Measurements from ENCODE around the gene SLC35E3. TPM values are rescaled to one million over a fixed set of nuclear protein-coding genes. Genes with fewer than 3 reads are reported as not detected.
A peak's percentile ranks its signal among the peaks of the same experiment; 100 is the strongest.
"Not testable (repeated sequence)": the region's sequence is repeated elsewhere in the genome, so short reads cannot be mapped to it uniquely, and the experiment has no call there.

SLC35E3 gene
- total RNA-seq, 1 experiment from 2014 or later = 4.9 TPM

DNA sequence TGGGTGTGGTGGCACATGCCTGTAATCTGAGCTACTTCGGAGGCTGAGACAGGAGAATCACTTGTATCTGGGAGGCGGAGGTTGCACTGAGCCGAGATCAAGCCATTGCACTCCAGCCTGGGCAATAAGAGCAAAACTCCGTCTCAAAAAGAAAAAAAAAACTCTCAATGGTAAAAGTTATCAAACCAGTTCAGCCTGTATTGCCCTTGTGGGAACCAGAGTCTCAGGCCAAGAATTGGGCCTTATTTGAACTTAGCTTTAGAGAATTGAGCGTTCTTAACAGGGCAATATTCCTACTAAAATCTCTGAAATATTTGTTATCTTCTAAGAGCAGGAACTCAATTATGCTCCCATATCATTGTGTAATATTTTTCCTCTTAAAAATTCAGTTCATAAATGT, 54.3 kb downstream of the SLC35E3 start:
- Histone ChIP-seq H3K9me2 (ENCODE audit: insufficient read depth) (no peaks in the 10 kb centered on the region), H4K20me1 (ENCODE audit: insufficient read depth) (no peaks in the 10 kb centered on the region), H3K79me2 (ENCODE audit: insufficient read depth, low read length) (no peaks in the 10 kb centered on the region), H3K9ac (ENCODE audit: low read length) (peak overlapping the region; percentile 43), H3K27me3 (ENCODE audit: insufficient read depth, low read length) (no peaks in the 10 kb centered on the region), H3K4me3 (replicated peaks in 1 of 2; ENCODE audit: low read depth in 1 of 2, low read length in 2 of 2) (peak overlapping the region in 1 of 2 experiments; percentile 4; a peak in 1 of 4 replicates), H3K4me1 (ENCODE audit: control insufficient read depth in 1 of 2, insufficient read depth in 2 of 2, low read length in 2 of 2) (peaks cover 31 to 40% of the 10 kb centered on the region in 2 experiments), H3K27ac (ENCODE audit: low read depth, low read length) (0 out of 2 replicates have a peak overlapping the region, but pooled peaks have one; percentile 9), H3K36me3 (ENCODE audit: control insufficient read depth in 1 of 2, insufficient read depth in 2 of 2, low read length in 2 of 2) (no peaks in the 10 kb centered on the region), H3K9me3 (ENCODE audit: control insufficient read depth in 1 of 2, insufficient read depth in 1 of 2, low read depth in 1 of 2, low read length in 2 of 2) (no peaks in the 10 kb centered on the region), H3K4me2 (ENCODE audit: low read length) (peak overlapping the region; percentile 66), H2AFZ (ENCODE audit: low read depth, low read length, poor library complexity, severe bottlenecking) (peak overlapping the region; percentile 3)
- CTCF ChIA-PET = no interaction called here
- TF ChIP-seq CEBPB (IDR thresholded peaks at IDR 0.05; ENCODE audit: low read depth) (0 out of 2 replicates have a peak, but pooled peaks have one; percentile 36), SP1 (IDR thresholded peaks at IDR 0.05; ENCODE audit: low read depth) (peak; percentile 23; the same call in 1 of the 2 replicates), SRF (IDR thresholded peaks at IDR 0.05; ENCODE audit: low read depth) (no peak)
- TF ChIP-seq, protein P1, sequence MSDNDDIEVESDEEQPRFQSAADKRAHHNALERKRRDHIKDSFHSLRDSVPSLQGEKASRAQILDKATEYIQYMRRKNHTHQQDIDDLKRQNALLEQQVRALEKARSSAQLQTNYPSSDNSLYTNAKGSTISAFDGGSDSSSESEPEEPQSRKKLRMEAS (IDR thresholded peaks at IDR 0.05) = 0 out of 2 replicates have a peak, but pooled peaks have one; percentile 26
- intact Hi-C loops (cut with micrococcal nuclease) = no loop called here
- DNase-seq (ENCODE audit: low read depth, low spot score) (no peak), ATAC-seq (0 out of 2 replicates have a peak, but pooled peaks have one; percentile 29)
- POLR2A ChIA-PET = no interaction called here
- RAD21 ChIA-PET (ENCODE audit: low non-redundant PET in 1 of 2, low total read pairs in 2 of 2, uncharacterized antibody in 2 of 2, unreplicated experiment in 2 of 2) = no interaction called here
- BruUV-seq (replicated peaks) = no TSS peak

DNA sequence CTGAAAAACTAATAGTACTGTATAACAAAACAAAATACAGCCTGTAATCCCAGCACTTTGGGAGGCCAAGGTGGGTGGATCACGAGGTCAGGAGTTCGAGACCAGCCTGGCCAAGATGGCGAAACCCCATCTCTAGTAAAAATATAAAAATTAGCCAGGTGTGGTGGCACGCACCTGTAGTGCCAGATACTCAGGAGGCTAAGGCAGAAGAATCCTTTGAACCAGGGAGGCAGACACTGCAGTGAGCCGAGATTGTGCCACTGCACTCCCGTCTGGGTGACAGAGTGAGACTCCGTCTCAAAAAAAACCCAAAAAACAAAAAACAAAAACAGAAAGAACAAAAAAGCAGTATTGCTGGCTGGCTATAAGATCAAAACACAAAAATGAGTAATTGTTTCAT, 55.1 kb downstream of the SLC35E3 start:
- POLR2A ChIA-PET = not testable (repeated sequence)

DNA sequence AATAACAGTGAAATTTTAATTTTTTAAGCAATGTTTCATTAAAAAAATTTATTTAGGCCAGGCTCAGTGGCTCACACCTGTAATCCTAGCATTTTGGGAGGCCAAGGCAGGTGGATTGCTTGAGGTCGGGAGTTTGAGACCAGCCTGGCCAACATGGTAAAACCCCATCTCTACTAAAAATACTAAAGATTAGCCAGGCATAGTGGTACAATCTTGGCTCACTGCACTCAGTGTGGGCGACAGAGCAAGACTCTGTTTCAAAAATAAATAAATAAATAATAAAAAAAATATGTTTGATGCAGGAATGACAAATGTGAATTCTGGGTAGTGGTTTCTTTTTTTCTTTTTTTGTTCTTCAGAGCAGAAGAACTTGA, 56.4 kb downstream of the SLC35E3 start:
- RAD21 ChIA-PET (ENCODE audit: low non-redundant PET in 1 of 2, low total read pairs in 2 of 2, uncharacterized antibody in 2 of 2, unreplicated experiment in 2 of 2); BruUV-seq (replicated peaks); H3K36me3 ChIP-seq (ENCODE audit: control insufficient read depth in 1 of 2, insufficient read depth in 2 of 2, low read length in 2 of 2); H4K20me1 ChIP-seq (ENCODE audit: insufficient read depth); ATAC-seq; H3K79me2 ChIP-seq (ENCODE audit: insufficient read depth, low read length); H3K9me3 ChIP-seq (ENCODE audit: control insufficient read depth in 1 of 2, insufficient read depth in 1 of 2, low read depth in 1 of 2, low read length in 2 of 2); POLR2A ChIA-PET; DNase-seq (ENCODE audit: low read depth, low spot score); H3K9me2 ChIP-seq (ENCODE audit: insufficient read depth); H3K27me3 ChIP-seq (ENCODE audit: insufficient read depth, low read length); intact Hi-C loops (cut with micrococcal nuclease): not testable (repeated sequence)
- peaks cover 37 to 56% of the 10 kb centered on the region in 2 experiments for H3K4me1 ChIP-seq (ENCODE audit: control insufficient read depth in 1 of 2, insufficient read depth in 2 of 2, low read length in 2 of 2)
- H3K4me2 ChIP-seq (ENCODE audit: low read length) = peak overlapping the region; percentile 66
- H3K27ac ChIP-seq (ENCODE audit: low read depth, low read length) = peak overlapping the region; percentile 12; the same call in 1 of the 2 replicates
- CTCF ChIA-PET = interaction anchor here (1.1 kb wide), 1 partner anchor 28 kb away, joined by 3 read pairs; no protein-coding TSS in a partner anchor
- H2AFZ ChIP-seq (ENCODE audit: low read depth, low read length, poor library complexity, severe bottlenecking) = peak overlapping the region; percentile 93
- H3K4me3 ChIP-seq (replicated peaks in 1 of 2; ENCODE audit: low read depth in 1 of 2, low read length in 2 of 2) = 0 out of 4 replicates have a peak overlapping the region, but pooled peaks of 1 of the 2 experiments have one; percentile 31
- H3K9ac ChIP-seq (ENCODE audit: low read length) = peak overlapping the region; percentile 43

More for the DNA sequence above, 55.1 kb downstream of the SLC35E3 start:
- peak overlapping the region; percentile 43 for H3K9ac ChIP-seq (ENCODE audit: low read length)
- H3K79me2 ChIP-seq (ENCODE audit: insufficient read depth, low read length); RAD21 ChIA-PET (ENCODE audit: low non-redundant PET in 1 of 2, low total read pairs in 2 of 2, uncharacterized antibody in 2 of 2, unreplicated experiment in 2 of 2); H4K20me1 ChIP-seq (ENCODE audit: insufficient read depth); H3K27me3 ChIP-seq (ENCODE audit: insufficient read depth, low read length); H3K9me2 ChIP-seq (ENCODE audit: insufficient read depth); H3K27ac ChIP-seq (ENCODE audit: low read depth, low read length); CTCF ChIA-PET; H2AFZ ChIP-seq (ENCODE audit: low read depth, low read length, poor library complexity, severe bottlenecking); H3K36me3 ChIP-seq (ENCODE audit: control insufficient read depth in 1 of 2, insufficient read depth in 2 of 2, low read length in 2 of 2); H3K9me3 ChIP-seq (ENCODE audit: control insufficient read depth in 1 of 2, insufficient read depth in 1 of 2, low read depth in 1 of 2, low read length in 2 of 2); DNase-seq (ENCODE audit: low read depth, low spot score); intact Hi-C loops (cut with micrococcal nuclease): not testable (repeated sequence)
- peak overlapping the region; percentile 66 for H3K4me2 ChIP-seq (ENCODE audit: low read length)
- ATAC-seq = peak; percentile 58
- H3K4me1 ChIP-seq (ENCODE audit: control insufficient read depth in 1 of 2, insufficient read depth in 2 of 2, low read length in 2 of 2) = peaks cover 31 to 46% of the 10 kb centered on the region in 2 experiments
- BruUV-seq (replicated peaks) = TSS peak; percentile 95
- H3K4me3 ChIP-seq (replicated peaks in 1 of 2; ENCODE audit: low read depth in 1 of 2, low read length in 2 of 2) = peak overlapping the region in 1 of 2 experiments; percentile 13; a peak in 2 of 4 replicates

DNA sequence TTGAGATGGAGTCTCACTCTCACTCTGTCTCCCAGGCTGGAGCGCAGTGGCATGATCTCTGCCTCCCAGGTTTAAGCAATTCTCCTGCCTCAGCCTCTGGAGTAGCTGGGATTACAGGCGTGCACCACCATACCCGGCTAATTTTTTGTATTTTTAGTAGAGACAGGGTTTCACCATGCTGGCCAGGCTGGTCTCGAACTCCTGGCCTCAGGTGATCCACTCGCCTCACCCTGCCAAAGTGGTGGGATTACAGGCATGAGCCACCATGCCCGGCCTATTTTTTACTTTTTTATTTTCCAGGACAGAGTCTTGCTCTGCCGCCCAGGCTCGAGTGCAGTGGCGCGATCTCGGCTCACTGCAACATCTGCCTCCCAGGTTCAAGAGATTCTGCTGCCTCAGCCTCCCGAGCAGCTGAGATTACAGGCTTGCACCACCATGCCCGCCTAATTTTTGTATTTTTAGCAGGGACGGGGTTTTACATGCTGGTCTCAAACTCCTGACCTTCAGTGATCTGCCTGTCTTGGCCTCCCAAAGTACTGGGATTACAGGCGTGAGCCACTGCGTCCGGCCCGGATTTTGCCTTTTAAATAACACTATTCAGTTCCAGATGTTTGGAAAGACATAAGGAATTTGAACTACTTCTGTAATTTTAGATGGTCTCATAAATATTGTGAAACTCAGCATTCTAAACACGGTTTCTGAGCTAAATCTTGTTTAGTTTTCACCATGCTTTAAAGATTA, 57.1 kb downstream of the SLC35E3 start:
- RAD21 ChIA-PET (ENCODE audit: low non-redundant PET in 1 of 2, low total read pairs in 2 of 2, uncharacterized antibody in 2 of 2, unreplicated experiment in 2 of 2); CTCF ChIA-PET; H3K4me3 ChIP-seq (replicated peaks in 1 of 2; ENCODE audit: low read depth in 1 of 2, low read length in 2 of 2); H3K4me2 ChIP-seq (ENCODE audit: low read length); H3K9me2 ChIP-seq (ENCODE audit: insufficient read depth); H2AFZ ChIP-seq (ENCODE audit: low read depth, low read length, poor library complexity, severe bottlenecking); H3K9ac ChIP-seq (ENCODE audit: low read length); H4K20me1 ChIP-seq (ENCODE audit: insufficient read depth); H3K9me3 ChIP-seq (ENCODE audit: control insufficient read depth in 1 of 2, insufficient read depth in 1 of 2, low read depth in 1 of 2, low read length in 2 of 2); DNase-seq (ENCODE audit: low read depth, low spot score); H3K36me3 ChIP-seq (ENCODE audit: control insufficient read depth in 1 of 2, insufficient read depth in 2 of 2, low read length in 2 of 2); POLR2A ChIA-PET; intact Hi-C loops (cut with micrococcal nuclease); H3K79me2 ChIP-seq (ENCODE audit: insufficient read depth, low read length); ATAC-seq; H3K27ac ChIP-seq (ENCODE audit: low read depth, low read length); BruUV-seq (replicated peaks); H3K27me3 ChIP-seq (ENCODE audit: insufficient read depth, low read length): not testable (repeated sequence)
- H3K4me1 ChIP-seq (ENCODE audit: control insufficient read depth in 1 of 2, insufficient read depth in 2 of 2, low read length in 2 of 2) = peaks cover 37 to 59% of the 10 kb centered on the region in 2 experiments

All from HCT116 (cell line).